Activated naive CD8-positive, alpha-beta T cell treated with anti-CD3 and anti-CD28 coated beads, Interleukin-2, amount 50 U/mL, for 24 hours (primary cell): ENCODE results near the gene CD6.

ENCODE experiments used
- ATAC-seq: fragments of 150-1000 bp; cut with Tn5 transposase; one replicate; pipeline ENCODE4 v1.10.0; 2021
- DNase-seq: peaks from one replicate; pipeline ENCODE4 v3.0.0; 2021
- H3K27ac Mint-ChIP-seq: one replicate; pipeline ENCODE4 v1.8.0; 2021; ENCODE audit warnings: mild to moderate bottlenecking, mixed read lengths
- H3K27me3 Mint-ChIP-seq: one replicate; pipeline ENCODE4 v1.8.0; 2021; ENCODE audit warnings: mixed read lengths
- H3K36me3 Mint-ChIP-seq: one replicate; pipeline ENCODE4 v1.8.0; 2021; ENCODE audit warnings: low read depth, mixed read lengths
- H3K4me1 Mint-ChIP-seq: one replicate; pipeline ENCODE4 v1.8.0; 2021; ENCODE audit warnings: mixed read lengths
- H3K4me3 Mint-ChIP-seq: one replicate; pipeline ENCODE4 v1.8.0; 2021; ENCODE audit warnings: mild to moderate bottlenecking, moderate library complexity, mixed read lengths
- H3K9me3 Mint-ChIP-seq: one replicate; pipeline ENCODE4 v1.8.0; 2021; ENCODE audit warnings: mixed read lengths

CD6 gene, protein sequence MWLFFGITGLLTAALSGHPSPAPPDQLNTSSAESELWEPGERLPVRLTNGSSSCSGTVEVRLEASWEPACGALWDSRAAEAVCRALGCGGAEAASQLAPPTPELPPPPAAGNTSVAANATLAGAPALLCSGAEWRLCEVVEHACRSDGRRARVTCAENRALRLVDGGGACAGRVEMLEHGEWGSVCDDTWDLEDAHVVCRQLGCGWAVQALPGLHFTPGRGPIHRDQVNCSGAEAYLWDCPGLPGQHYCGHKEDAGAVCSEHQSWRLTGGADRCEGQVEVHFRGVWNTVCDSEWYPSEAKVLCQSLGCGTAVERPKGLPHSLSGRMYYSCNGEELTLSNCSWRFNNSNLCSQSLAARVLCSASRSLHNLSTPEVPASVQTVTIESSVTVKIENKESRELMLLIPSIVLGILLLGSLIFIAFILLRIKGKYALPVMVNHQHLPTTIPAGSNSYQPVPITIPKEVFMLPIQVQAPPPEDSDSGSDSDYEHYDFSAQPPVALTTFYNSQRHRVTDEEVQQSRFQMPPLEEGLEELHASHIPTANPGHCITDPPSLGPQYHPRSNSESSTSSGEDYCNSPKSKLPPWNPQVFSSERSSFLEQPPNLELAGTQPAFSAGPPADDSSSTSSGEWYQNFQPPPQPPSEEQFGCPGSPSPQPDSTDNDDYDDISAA

DNA sequence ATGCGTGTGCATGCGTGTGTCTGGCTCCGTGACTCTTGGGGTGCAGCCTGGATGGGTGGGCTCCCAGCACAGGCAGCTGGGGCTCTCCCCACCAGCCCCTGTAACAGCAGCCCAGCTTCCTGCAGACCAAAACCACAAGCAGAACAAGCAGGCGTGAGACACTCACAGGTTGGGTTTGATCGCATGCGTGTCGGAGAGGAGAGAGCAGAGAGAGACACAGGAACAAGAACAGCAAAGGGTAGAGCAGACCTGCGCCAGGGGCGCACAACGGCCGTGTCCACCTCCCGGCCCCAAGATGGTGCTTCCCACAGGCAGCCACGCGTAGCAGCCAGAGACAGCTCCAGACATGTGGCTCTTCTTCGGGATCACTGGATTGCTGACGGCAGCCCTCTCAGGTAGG lies at the start of gene CD6:
Gene CD6 (plus strand): TSS at position 161 of the 400 bp plus-strand sequence. CDS start 186 bp downstream, at position 347.
- Mint-ChIP-seq H3K27me3 (peaks cover 2% of the 10 kb centered on the region), H3K9me3 (peaks cover 6% of the 10 kb centered on the region), H3K4me3 (peak within 1 kb of the TSS; percentile 91), H3K36me3 (peaks cover 36% of the 10 kb centered on the region), H3K4me1 (peaks cover 38% of the 10 kb centered on the region), H3K27ac (peak within 1 kb of the TSS; percentile 98)
- ATAC-seq (peak; percentile 69), DNase-seq (peak; percentile 67)

DNA sequence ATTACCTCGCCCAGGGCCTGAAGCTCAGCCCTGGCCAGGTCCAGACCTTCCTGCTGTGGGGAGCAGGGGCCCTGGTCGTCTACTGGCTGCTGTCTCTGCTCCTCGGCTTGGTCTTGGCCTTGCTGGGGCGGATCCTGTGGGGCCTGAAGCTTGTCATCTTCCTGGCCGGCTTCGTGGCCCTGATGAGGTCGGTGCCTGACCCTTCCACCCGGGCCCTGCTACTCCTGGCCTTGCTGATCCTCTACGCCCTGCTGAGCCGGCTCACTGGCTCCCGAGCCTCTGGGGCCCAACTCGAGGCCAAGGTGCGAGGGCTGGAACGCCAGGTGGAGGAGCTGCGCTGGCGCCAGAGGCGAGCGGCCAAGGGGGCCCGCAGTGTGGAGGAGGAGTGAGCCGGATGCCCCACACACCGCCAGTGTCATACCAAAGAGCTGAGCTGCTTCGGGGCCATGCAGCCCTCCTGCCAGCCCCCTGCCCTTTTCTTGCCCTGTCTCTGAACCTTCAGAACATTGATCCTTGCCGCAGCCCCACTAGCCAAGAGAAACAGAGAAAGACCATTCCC lies 49.6 kb upstream of the CD6 start:
- Mint-ChIP-seq H3K27ac (no peak overlapping the region), H3K27me3 (peaks cover 22% of the 10 kb centered on the region), H3K4me1 (peaks cover 48% of the 10 kb centered on the region), H3K36me3 (peaks cover 36% of the 10 kb centered on the region), H3K9me3 (no peaks in the 10 kb centered on the region), H3K4me3 (no peak overlapping the region)
- no peak for DNase-seq
- no peak for ATAC-seq

DNA sequence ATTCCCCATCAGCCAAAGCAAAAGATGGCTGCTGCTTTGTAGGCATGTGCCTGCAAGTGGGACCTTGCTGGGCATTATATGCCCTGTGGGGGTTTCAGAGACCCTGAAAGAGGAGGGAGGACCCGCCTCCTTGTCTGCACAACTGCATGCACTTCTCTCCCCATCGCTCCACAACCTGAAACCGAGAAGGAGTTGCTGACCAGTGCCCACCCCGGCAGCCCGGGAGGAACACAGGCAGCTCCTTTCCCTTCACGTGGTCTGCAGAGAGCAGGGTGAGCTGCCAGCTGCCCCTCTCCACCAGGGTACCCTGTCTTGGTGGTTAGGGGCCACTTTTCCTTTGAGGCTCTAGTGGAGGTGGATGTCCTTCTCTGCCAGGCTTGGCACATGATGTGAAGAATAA lies 48.6 kb upstream of the CD6 start:
- H3K4me3 Mint-ChIP-seq = no peak overlapping the region
- ATAC-seq (no peak), DNase-seq (no peak)
- H3K27me3 Mint-ChIP-seq = peaks cover 23% of the 10 kb centered on the region
- H3K27ac Mint-ChIP-seq = no peak overlapping the region
- H3K4me1 Mint-ChIP-seq = peaks cover 40% of the 10 kb centered on the region
- H3K9me3 Mint-ChIP-seq = no peaks in the 10 kb centered on the region
- H3K36me3 Mint-ChIP-seq = peaks cover 36% of the 10 kb centered on the region

DNA sequence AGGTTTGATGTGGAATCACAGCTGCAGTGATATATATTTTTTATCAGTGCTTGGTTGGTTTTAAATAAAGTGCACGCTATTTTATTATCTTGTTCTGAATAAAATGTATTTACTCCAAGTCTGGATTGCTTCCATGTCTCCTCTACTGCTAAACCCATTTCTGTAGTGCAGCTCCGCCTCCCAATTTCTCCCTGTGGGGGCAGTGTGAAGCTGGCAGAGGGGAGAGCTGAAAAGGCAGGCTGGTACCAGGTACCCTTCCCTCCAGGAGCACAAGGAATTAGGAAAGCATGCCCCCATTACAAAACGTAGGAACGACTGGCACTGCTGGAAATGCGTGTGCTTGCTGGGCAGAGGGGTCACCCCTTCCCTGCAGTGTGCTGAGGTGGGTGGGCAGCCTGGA lies 48.2 kb upstream of the CD6 start:
- H3K4me3 Mint-ChIP-seq = no peak overlapping the region
- H3K36me3 Mint-ChIP-seq = peaks cover 36% of the 10 kb centered on the region
- DNase-seq = no peak
- no peak overlapping the region for H3K27ac Mint-ChIP-seq
- no peak for ATAC-seq
- no peaks in the 10 kb centered on the region for H3K9me3 Mint-ChIP-seq
- peaks cover 23% of the 10 kb centered on the region for H3K27me3 Mint-ChIP-seq
- H3K4me1 Mint-ChIP-seq = peaks cover 36% of the 10 kb centered on the region

DNA sequence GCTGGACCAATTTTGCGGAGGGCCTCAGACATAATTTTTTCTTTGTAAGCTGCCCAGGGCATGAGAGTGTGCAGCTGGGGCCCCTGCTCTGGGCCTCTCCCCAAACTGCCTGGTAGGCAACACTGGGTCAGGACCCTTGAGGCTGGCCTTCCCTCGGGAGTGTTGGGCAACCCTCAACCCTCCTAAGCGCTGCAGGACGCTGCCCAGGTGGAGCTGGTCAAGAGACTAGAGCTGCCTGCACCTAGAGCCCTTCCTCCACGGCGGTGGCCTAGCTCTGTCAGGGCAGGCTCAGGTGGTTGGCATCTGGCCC lies 47.7 kb upstream of the CD6 start:
- no peak overlapping the region for H3K27ac Mint-ChIP-seq
- no peak for ATAC-seq

DNA sequence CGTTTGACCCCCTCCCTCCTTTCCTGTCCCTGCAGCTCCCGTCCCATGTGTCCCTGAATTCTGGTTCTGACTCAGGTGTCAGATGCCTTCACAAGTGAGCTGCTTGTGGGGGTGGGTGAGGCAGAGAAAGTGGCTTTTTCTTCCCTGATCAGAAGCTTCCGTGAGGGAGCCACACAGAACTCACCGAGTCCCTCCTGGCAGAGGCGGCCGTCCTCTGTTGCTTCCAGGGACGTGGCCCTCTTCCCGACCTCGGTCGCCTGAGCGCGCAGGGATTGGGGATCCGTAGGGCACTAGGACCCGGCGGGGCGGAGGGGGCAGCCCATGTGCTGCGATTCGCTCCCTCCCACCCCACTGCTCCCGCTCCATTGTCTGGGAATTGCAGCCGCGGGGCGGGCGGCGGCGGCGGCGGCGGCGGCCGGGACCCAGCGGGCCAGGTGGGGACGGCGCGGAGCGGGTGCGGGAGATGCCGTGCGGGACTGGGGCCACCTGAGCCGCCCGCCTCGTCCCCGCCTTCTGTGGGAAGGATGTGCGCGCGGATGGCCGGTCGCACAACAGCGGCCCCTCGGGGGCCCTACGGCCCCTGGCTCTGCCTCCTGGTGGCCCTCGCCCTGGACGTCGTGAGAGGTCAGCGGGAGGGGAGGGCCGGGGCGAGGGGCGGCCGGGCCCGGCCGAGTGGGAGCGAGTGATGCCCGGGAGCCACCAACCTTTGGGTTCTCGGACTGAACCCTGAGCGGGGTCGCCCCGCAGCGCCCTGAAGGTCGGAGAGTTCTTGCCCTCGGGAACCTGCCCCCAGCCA lies 47.2 kb upstream of the CD6 start, which contains the start of gene TMEM132A:
Gene TMEM132A (plus strand): TSS at position 351 of the 796 bp plus-strand sequence. CDS start 174 bp downstream, at position 525.
- ATAC-seq (peak; percentile 16), DNase-seq (peak; percentile 24)
- Mint-ChIP-seq H3K27ac (no peak within 1 kb of the TSS), H3K4me1 (peaks cover 26% of the 10 kb centered on the region), H3K9me3 (no peaks in the 10 kb centered on the region), H3K36me3 (peaks cover 35% of the 10 kb centered on the region), H3K4me3 (peak within 1 kb of the TSS; percentile 54), H3K27me3 (peaks cover 23% of the 10 kb centered on the region)

More for the DNA sequence above, 47.7 kb upstream of the CD6 start:
- Mint-ChIP-seq H3K36me3 (peaks cover 36% of the 10 kb centered on the region), H3K4me1 (peaks cover 32% of the 10 kb centered on the region), H3K9me3 (no peaks in the 10 kb centered on the region), H3K4me3 (peak overlapping the region; percentile 45), H3K27me3 (peaks cover 23% of the 10 kb centered on the region)
- no peak for DNase-seq

DNA sequence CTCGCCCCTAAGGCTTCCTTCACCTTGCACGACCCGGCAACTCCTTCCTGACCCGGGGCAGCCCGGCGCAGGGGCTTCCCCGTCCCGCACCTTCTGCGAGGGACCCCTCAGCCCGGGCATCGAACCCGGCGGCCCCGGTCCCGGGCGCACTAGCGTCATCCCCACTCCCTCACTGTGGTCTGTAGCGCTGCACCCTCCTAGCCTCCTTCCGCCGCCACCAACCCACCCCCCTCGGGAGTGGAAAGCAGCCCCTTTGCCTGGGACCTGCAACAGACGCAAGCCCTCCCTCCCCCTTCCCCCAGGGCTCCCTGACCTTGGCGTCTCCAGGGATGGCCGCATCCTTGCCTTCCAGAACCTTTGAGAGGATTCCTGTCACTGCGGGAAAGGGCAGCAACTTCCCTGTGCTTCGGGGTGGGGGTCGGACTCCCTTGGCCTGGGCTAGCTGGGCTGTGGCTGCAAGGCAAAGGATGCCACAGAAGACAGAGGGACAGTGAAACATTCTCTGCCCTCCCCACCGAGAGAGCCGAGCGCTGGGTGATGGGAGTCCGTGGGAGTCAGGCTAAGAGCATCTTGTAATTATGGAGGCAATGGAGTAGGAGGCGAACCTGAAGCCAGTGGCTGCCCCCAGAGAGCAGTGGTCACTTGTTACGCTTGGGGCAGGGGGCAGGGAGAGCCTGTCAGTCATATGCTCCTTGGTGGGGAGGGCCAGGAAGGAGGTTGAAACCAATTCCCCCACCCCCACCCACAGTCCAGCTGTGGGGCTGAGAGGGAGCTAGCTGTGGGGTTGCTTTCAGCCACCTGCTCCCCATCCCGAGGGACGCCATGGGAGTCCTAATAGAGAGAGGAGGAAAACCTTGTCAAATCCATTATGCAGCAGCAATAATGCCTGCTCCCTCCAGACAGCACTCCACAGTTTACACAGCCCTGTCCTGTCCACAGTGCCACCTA lies 46.3 kb upstream of the CD6 start:
- peak overlapping the region; percentile 54 for H3K4me3 Mint-ChIP-seq
- no peak for ATAC-seq
- no peaks in the 10 kb centered on the region for H3K9me3 Mint-ChIP-seq
- DNase-seq = no peak
- H3K27ac Mint-ChIP-seq = no peak overlapping the region
- peaks cover 20% of the 10 kb centered on the region for H3K4me1 Mint-ChIP-seq
- H3K36me3 Mint-ChIP-seq = peaks cover 26% of the 10 kb centered on the region
- H3K27me3 Mint-ChIP-seq = peaks cover 26% of the 10 kb centered on the region

DNA sequence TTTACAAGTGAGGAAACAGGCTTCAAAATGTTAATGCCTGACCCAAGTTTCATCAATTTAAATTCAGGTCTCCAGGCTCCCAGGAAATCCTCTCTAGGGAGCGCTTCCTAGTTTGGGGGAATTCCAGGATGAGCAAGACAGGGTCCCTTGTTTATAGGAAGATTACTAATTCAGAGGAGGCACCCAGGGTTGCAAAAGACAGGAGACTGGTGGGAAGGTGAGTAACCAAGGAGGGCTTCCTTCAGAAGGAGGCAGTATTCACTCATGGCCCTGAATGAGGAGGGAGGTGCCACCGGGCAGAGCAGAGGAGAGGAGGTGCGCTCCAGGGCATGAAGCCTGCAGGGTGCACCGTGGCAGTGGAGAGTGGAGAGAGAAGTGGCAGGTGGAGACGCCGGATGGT lies 45.6 kb upstream of the CD6 start:
- Mint-ChIP-seq H3K27ac (peak overlapping the region; percentile 22), H3K27me3 (peaks cover 26% of the 10 kb centered on the region), H3K36me3 (peaks cover 20% of the 10 kb centered on the region), H3K9me3 (no peaks in the 10 kb centered on the region), H3K4me1 (peaks cover 20% of the 10 kb centered on the region), H3K4me3 (no peak overlapping the region)
- ATAC-seq (peak; percentile 48), DNase-seq (no peak)

DNA sequence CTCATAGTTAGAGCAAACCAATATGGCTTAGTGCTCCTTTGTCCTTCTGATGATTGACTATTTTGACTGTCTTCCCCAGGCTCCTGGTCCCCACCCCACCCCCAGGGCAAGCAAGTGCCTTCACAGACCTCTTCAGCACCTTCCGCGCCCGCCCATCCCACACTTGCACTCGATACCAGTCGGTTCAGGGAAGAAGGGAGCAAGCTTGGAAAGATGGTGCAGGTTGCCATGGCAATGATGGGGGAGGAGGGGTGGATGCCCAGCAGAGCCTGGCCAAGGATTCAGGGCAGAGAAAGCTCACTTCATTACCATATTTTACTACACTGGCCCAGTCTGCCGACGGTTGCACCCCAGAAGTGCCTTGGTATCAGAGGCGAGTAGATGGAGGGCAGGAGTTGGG lies 45.0 kb upstream of the CD6 start:
- DNase-seq (no peak), ATAC-seq (no peak)
- Mint-ChIP-seq H3K27me3 (peaks cover 26% of the 10 kb centered on the region), H3K27ac (no peak overlapping the region), H3K4me1 (peaks cover 20% of the 10 kb centered on the region), H3K9me3 (no peaks in the 10 kb centered on the region), H3K4me3 (no peak overlapping the region), H3K36me3 (peaks cover 13% of the 10 kb centered on the region)

DNA sequence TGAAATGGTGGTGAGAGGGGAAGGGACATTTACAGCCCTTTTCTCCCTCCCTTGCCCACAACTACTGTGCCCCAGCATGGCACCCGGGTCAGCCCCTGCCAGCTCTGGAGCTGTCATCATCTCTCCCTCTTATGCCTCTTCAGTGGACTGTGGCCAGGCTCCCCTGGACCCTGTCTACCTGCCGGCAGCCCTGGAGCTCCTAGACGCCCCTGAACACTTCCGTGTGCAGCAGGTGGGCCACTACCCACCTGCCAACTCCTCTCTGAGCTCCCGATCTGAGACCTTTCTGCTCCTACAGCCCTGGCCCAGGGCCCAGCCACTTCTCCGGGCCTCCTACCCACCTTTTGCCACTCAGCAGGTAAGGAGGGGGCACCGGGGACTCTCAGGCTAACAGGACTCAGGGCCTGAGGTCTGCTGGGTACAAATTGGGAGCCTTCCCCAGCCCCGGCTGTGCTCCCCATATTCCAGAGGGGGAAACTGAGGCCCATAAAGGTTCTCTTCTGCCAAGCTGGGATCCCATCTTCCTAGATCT lies 44.4 kb upstream of the CD6 start:
- H3K9me3 Mint-ChIP-seq = no peaks in the 10 kb centered on the region
- H3K27ac Mint-ChIP-seq = no peak overlapping the region

DNA sequence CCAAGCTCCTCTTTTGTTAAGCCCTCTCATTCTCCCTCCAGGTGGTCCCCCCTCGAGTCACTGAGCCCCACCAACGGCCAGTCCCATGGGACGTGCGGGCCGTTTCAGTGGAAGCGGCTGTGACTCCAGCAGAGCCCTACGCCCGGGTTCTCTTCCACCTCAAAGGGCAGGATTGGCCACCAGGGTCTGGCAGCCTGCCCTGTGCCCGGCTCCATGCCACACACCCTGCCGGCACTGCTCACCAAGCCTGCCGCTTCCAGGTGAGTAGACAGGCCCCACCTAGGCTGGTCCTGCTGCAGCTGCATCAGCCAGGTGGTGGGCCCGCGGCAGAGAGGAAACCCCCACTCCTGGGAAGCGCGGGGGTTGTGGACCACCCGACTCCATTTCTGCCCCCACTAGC lies 43.9 kb upstream of the CD6 start:
- Mint-ChIP-seq H3K27me3 (peaks cover 26% of the 10 kb centered on the region), H3K4me1 (peaks cover 20% of the 10 kb centered on the region)
- no peak for ATAC-seq

More for the DNA sequence above, 44.4 kb upstream of the CD6 start:
- peaks cover 9% of the 10 kb centered on the region for H3K36me3 Mint-ChIP-seq
- peaks cover 26% of the 10 kb centered on the region for H3K27me3 Mint-ChIP-seq
- no peak overlapping the region for H3K4me3 Mint-ChIP-seq
- H3K4me1 Mint-ChIP-seq = peaks cover 20% of the 10 kb centered on the region
- DNase-seq (no peak), ATAC-seq (no peak)

DNA sequence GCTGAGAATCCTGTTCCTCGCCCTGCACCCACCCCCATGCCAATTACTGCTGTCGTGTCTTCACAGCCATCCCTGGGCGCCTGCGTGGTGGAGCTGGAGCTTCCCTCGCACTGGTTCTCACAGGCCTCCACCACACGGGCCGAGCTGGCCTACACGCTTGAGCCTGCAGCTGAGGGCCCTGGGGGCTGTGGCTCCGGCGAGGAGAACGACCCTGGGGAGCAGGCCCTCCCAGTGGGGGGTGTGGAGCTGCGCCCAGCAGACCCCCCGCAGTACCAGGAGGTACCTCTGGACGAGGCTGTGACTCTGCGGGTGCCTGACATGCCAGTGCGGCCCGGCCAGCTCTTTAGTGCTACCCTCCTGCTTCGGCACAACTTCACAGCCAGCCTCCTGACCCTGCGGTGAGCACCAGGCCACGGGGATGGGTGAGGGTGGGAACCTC lies 42.9 kb upstream of the CD6 start:
- no peak for ATAC-seq

More for the DNA sequence above, 43.9 kb upstream of the CD6 start:
- H3K9me3 Mint-ChIP-seq = no peaks in the 10 kb centered on the region
- H3K36me3 Mint-ChIP-seq = peaks cover 6% of the 10 kb centered on the region
- no peak overlapping the region for H3K4me3 Mint-ChIP-seq
- no peak overlapping the region for H3K27ac Mint-ChIP-seq
- no peak for DNase-seq

DNA sequence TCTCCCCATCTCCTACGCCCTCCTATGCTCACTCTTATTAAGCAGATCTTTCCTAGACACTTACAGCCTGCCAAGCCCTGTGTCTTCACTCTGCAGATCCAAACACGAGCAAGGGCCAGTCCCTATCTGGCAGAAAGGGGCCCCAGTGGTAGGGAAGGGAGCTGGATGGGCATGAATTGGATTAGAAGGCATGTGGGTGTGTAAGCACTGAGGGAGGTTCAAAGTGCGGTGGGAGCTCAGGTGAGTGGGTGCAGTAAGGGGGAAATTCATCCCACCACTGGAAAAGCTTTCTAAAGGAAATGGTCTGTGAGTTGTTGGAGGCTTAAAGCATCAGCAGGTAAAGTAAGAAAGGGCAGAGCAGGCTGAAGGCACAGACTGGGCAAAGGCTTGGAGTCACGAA lies 41.7 kb upstream of the CD6 start:
- no peak for DNase-seq

More for the DNA sequence above, 42.9 kb upstream of the CD6 start:
- no peak for DNase-seq
- Mint-ChIP-seq H3K36me3 (peaks cover under 1% of the 10 kb centered on the region), H3K27me3 (peaks cover 22% of the 10 kb centered on the region), H3K4me1 (peaks cover 18% of the 10 kb centered on the region), H3K4me3 (no peak overlapping the region), H3K27ac (no peak overlapping the region), H3K9me3 (no peaks in the 10 kb centered on the region)

More for the DNA sequence above, 41.7 kb upstream of the CD6 start:
- no peak for ATAC-seq
- H3K4me1 Mint-ChIP-seq = peaks cover 14% of the 10 kb centered on the region
- H3K27me3 Mint-ChIP-seq = peaks cover 22% of the 10 kb centered on the region
- H3K27ac Mint-ChIP-seq = no peak overlapping the region
- no peaks in the 10 kb centered on the region for H3K36me3 Mint-ChIP-seq
- H3K4me3 Mint-ChIP-seq = no peak overlapping the region
- no peaks in the 10 kb centered on the region for H3K9me3 Mint-ChIP-seq
